AML-193 (cell line): ENCODE results near the gene C17orf114.
A peak's percentile ranks its signal among the peaks of the same experiment; 100 is the strongest.

Experiments
- DNase-seq, 2 experiments: peaks; one replicate each; lab custom pipeline; 2025; lab: John Stamatoyannopoulos, UW

The C17orf114 gene

DNA sequence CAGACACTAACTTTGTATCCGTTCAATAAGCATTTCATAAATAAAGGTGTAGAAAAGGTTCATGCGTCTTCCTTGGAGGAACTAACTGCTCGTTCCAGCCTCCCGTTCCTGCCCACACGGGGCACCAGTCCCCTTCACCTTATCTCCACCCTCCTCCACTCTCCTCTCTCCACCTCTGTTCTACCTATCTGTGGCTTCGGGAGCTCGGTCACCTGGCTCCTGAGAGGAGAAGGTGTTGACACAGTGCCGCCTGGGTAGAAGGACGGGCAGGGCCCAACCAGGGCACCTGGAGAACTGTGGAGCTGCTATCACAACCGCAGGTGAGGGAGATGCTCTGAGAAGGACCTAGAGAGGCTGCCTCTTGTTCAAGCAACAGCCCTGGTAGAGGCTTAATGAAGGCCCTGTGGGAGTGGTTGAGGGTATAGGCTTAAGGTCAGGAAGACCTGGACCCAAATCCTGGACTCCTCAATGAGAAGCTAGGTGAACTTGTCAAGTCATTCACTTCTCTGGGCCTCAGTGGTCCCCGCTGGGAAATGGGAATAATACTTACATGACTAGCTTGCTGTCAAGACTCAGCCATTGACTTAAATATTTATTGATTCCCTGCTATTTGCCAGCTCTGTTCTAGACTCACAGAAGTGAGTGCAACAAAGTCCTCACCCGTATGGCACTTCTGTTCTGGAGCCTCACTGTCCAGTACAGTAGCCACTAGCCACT lies 21.4 kb upstream of the C17orf114 start:
- DNase-seq = no peak

DNA sequence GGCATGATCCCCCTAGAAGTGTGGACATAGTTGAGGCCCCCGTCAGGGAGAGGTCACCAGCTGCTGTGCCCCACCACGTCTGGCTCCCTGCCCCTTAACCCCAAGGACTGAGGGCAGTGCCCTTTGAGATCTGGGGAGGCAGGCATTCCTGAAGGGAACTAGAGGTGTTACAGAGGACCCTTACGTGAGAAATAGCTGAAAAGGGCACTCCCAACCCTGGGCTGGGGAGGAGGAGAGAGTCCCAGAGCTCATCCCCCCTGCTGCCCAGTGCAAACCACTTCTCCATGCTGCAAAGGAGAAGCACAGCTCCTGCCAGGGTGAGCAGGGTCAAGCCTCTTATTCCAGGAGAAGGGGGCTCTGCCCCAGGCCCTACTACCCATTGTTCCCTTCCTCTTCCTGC lies 20.7 kb upstream of the C17orf114 start:
- no peak for DNase-seq

DNA sequence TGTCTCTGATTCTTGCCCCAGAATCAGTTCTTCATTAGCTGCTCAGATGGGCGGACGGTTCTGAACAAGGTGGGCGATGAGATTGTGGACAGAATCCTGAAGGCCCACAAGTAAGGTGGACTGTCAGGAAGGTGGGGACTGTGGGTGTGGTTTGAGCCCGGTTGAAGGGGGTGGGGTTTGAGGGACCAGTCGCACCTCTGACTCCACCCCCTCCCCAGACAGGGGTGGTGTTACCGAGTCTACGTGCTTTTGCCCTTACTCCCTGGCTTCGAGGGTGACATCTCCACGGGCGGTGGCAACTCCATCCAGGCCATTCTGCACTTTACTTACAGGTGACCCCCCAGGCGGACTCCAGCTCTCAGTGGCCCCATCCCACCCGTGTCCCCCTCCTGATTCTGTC lies 16.1 kb upstream of the C17orf114 start:
- DNase-seq = no peak

DNA sequence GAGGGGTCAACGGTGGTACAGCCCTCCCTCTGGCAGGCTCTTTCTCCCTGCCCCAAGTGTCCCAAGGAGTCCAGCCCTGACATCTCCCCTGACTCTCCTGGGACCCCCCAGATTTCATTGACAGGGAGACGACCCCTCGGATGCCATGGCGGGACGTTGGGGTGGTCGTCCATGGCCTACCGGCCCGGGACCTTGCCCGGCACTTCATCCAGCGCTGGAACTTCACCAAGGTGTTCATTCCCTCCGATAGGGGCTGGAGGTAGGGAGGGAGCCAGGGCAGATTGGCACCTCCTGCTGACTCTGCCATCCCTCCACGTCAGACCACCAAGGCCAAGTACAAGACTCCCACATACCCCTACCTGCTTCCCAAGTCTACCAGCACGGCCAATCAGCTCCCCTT lies 14.7 kb upstream of the C17orf114 start:
- DNase-seq = no peak

DNA sequence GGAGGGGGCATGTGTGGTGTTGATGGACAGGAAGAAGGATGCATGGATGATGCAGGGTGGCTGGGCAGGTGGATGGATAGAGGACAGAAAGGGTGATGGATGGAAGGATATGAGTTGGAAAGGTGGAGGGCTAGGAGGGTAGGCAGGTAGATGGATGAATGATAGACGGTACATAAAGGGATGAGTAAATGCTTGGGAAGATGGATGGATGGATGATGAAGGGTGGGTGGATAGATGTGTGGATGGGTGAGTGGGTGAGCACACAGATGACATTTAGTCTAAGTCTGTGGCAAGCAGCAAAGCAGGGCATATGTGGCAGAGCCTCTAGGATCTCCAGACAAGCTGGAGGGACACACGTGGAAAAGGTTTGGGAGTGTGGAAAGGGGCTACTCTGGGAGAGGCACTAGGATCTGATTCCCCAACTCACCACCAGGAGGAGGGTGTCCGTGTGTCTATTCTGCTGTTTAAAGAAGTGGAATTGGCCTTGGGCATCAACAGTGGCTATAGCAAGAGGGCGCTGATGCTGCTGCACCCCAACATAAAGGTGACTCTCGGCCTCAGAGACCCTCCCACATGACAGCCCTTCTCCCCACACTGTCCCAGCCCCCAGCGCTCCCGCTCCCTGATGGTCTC lies 13.0 kb upstream of the C17orf114 start:
- DNase-seq = peak in 1 of 2 experiments; percentile 22

DNA sequence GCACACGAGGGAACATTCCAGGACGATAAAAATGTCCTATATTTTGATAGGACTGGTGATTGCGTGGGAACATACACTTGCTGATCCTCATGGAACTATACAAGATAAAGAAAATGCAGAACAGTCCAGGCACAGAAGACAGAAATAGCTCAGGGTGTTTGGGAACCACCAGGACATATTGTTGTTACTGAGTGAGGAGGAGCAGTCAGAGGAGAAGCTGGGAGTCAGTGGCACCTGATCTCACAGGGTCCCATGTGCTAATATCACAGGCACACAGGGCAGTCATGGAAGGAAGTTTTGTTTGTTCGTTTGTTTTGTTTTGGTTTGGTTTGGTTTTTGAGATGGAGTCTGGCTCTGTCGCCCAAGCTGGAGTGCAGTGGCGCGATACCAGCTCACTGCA lies 10.6 kb upstream of the C17orf114 start:
- no peak for DNase-seq

DNA sequence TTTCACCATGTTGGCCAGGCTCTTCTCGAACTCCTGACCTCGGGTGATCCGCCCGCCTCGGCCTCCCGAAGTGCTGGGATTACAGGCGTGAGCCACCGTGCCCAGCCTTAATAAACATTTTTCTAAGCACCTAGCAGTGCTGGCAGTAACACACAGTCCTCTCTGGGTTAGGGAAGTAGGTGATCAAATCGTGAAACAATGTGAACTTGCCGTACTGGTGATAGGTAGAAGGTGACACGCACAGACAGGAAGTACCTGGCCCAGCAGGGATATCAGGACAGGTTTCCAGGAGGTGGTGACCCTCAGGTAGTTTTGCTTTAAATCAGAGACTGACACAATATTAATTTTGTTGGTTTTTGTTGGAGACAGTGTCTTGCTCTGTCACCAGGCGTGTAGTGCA lies 9.3 kb upstream of the C17orf114 start:
- DNase-seq = no peak

DNA sequence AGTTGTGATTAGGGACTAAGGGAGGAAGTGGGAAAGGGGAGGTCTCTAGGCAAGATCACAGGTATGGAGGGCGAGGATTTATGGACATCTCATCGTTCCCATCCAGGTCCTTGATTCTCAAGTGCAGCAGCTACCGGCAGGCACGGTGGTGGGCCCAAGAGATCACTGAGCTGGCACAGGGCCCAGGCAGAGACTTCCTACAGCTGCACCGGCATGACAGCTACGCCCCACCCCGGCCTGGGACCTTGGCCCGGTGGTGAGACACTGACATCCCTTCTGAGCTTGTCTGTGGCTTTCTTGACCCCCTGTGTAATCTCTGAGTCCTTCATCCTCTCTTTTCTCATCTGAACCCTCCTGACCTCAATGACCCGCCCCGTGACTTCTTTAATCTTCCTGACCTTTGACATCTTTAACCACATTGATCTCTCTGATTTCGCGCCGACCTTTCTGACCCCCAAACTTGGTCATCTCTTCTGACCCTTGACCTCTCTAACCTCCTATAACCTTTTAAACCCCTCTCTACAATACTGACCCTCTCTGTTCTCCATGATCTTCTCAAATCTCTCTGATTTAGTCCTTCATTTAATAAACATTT lies 8.7 kb upstream of the C17orf114 start:
- DNase-seq = no peak

DNA sequence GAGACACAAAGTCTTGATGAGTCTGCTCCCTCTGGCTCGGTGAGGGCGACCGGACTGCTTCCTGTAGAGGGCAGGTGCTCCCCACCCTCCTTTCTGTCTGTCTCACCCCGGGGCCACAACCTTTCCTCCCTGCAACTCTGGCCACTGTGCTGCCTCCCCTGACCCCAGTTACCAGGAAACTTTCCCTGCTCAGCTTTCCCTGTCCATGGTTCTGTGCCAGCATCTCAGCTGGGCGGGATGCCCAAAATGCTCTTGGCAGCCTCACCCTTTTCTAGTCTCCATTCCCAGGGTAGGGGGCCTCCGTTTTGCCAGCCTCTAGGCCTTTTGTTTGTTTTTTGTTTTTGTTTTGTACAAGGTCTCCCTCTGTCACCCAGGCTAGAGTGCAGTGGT lies 6.2 kb upstream of the C17orf114 start:
- no peak for DNase-seq

DNA sequence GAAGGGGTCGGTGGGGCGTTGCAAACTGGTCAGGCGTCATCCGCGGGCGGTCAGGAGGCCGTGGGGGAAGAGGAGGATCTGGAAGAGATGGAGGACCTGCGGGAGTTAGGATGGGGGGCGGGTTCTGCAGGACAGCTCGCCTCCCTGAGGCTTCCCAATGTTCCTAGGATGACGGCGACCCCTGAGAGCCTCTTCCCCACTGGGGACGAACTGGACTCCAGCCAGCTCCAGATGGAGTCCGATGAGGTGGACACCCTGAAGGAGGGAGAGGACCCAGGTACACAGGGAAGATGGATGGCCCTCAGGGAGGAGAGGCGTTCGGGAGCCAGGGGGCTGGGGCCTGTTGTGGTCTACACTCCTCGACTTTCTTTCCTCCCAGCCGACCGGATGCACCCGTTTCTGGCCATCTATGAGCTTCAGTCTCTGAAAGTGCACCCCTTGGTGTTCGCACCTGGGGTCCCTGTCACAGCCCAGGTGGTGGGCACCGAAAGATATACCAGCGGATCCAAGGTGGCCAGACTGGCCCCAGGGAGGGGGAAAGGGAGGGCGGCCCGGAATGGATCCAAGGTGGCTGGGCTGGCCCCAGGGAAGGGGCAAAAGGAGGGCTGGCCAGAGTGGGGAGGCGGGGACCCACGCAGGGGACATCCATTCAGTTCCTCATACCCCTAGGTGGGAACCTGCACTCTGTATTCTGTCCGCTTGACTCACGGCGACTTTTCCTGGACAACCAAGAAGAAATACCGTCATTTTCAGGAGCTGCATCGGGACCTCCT lies 5.7 kb upstream of the C17orf114 start:
- DNase-seq = no peak

DNA sequence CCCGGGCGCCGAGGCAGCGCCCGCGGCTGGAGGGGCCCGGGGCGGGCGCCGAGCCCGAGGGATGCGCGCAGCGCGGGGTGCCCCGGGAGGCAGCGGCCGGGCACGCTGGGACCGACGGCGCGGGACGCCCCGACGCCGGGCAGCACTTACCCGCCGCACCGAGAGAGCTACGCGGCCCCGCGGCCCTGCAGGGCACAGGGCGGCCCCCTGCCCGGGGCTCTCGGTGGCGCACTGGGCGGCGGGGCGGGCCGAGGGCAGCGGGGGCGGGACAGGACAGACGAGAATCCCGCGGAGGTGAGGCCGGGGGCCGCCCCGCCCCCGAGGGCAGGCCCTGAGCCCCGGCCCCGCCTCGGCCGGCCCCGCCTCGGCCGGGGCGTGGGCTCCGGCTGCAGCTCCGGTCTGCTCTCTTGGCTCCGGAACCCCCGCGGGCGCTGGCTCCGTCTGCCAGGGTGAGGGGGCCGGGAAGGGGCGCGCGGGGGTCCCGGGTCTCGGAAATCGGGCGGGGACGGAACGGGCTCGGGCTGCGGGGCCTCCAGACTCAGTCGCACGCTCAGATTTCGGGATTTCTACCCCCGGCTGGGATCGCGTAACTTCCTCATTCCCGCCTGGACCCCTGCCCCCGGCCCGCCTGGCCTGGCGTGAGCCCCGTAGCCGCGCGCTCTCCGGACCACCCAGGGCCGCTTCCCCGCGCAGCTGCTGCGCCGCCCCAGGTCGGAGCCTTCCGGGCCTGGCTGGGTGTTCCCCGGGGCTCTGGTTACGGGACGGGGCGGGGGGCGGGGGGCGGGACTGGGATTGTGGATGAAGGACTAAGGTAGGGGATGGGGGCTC lies 4.9 kb upstream of the C17orf114 start, which contains the start of gene PLD2:
TSS of gene PLD2 (plus strand) at position 376 of the 828 bp plus-strand sequence. CDS start 621 bp downstream, outside the sequence.
- DNase-seq = peak; percentile 28 to 44

DNA sequence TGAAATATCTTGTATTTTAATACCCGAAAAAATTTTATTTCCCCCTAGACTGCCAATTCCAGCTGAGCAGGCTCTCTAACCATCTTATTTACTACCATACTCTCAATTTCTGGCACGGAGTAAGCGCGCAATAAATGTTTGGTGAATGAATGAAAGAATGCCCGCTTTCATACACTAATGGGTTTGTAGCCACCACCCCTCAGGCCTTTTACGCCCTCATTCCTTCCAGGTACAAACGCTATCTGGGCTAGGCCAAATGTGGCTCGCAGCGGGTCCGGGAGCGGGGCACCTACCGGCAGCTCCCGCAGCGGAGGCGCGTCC lies 4.3 kb upstream of the C17orf114 start:
- no peak for DNase-seq

DNA sequence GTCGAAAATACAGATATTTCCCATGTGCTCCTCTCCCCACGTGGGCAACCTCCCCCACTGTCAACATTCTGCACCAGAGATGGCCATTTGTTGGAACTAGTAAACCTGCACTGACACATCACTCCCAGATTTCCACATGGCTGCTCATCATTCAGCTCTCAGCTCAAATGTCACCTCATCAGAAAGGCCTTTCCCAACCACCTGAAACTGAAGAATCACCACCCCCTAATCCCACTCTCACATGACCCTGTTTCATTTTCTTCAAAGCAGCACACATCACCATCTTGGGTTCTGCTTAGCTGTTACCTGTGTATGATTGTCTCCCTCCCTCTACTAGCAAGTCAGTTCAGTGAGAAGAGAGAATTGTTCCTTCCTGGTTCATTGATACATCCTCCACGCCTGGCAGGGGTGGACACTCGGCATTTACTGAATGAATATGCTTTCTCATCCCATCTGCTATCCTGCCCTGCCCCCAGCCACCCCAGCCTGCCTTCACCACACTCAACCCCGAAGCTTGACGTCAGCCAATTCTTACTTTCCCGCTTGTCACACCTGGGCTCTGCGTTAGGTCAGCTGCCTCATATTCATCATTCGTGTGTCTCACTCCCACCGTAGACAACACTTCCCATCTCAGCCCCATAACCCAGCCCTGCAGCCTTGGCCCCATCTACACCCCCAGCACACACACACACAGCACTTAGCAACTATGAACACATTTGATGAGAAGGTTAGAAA lies 1.5 kb downstream of the C17orf114 start:
- DNase-seq = no peak

DNA sequence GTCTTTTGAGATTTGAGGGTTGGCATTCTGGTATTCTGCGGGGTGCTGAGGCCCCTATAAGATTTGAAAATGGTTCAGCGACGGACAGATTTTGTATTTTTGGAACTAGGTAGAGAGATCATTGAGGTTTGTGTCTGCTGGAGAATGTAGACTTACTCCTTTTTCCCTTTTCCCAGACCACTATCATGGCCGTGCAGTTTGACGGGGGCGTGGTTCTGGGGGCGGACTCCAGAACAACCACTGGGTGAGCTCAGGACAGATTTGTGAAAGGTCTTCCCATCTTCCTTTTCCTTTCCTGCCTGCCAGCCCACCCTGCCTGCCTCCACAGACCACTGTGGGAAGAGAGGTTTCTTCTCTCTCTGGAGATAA lies 5.6 kb downstream of the C17orf114 start:
- DNase-seq = no peak

DNA sequence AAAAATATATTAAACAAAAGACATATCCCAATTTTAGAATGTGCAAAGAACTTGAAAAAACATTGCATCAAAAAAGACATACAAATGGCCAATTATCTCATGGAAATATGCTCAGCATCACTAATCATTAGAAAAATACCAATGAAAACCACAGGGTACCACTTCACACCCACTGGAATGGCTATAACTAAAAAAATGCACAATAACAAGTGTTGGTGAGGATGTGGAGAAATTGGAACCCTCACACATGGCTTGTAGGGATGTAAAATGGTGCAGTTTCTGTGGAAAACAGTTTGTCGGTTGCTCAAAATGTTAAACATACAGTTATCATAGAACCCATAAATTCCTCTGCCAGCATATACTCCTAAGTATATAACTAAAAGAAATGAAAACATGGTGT lies 7.0 kb downstream of the C17orf114 start:
- no peak for DNase-seq

DNA sequence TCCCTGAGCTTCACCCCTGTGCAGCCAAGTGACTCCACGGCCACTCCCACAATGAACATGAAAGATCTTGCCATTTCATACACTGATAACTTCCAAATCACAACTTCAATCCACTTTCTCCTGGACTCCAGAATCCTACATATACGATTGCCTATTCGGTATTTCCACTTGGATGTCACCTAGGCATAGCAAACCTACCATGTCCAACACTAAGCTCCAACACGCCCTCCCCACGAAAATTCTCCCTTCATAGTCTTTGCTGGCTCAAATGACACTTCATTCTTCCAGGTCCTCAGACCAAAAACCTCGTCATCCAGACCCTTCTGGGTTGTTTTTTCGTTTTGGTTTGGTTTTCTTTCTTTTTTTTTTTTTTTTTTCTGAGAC lies 11.4 kb downstream of the C17orf114 start:
- no peak for DNase-seq

DNA sequence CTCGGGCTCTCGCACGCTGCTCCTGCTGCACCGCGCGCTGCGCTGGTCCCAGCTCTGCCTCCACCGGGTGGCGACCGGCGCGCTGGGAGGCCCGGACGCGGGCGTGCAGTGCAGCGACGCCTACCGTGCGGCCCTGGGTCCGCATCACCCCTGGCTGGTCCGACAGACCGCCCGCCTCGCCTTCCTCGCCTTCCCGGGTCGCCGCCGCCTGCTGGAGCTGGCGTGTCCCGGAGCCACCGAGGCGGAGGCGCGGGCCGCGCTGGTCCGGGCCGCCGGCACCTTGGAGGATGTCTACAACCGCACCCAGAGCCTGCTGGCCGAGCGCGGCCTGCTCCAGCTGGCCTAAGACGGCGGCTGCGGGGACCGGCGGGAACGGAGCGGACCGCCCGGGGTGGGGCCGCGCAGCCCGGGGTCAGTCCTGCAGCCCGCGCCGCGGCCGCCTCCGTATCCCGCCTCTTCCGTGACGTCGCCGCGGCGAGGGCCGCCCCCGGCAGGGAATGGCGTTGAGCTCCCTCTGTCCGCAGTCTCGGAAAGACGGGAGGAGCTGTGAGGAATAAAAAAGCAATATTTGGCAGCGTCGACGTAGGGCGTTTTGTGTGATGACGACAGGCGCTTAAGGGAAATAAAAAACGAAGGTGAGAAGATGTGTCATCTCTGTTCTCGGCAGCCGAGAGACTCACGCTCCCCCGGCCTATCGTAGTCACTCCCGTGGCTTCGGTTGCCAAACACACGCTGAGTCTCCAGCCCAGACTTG lies 12.0 kb downstream of the C17orf114 start:
- peak; percentile 36 to 48 for DNase-seq

DNA sequence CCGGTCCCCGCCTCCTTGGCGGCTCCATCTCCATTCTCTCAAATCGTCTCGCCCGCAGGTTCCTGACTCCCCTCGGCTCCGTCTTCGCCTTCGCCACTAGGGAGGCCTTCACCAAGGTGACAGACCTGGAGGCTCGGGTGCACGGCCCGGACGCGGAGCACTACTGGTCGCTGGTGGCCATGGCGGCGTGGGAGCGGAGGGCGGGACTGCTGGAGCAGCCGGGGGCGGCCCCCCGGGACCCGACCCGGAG lies 12.5 kb downstream of the C17orf114 start:
- DNase-seq = no peak

DNA sequence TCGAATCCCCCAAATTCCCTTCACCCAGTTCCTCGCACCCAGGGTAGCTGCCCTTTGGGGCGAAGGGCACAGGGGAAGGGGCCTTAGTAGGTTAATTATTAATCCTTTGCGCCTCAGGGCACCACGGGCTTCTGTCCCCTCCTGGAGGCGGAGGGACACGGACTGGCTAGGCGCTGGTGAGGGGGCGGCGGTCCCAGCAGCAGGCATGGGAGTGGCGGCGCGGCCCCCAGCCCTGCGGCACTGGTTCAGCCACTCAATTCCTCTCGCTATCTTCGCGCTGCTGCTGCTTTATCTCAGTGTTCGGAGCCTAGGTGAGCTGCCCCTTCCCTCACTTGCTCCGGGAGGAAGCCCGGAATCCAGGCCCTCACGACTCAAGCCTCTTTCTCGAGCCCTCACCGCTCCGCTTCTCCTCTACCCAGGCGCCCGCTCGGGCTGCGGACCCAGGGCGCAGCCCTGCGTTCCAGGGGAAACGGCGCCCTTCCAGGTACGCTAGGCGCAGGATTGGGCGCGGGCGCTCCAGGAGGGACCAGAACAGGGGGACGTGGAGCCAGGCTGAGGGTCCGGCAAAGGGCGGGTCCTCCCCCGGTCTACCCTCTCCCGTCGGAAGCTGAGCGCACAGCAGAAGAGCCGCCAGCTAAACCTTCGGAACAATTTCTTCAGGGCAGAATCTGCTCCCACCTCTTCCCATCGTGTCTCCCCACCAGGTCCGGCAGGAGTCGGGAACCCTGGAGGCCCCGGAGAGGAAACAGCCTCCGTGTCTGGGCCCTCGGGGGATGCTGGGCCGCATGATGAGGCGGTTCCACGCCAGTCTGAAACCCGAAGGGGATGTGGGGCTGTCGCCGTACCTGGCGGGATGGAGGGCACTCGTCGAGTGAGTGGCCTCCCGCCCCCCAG lies 13.1 kb downstream of the C17orf114 start, which contains the start of gene GLTPD2:
TSS of gene GLTPD2 (plus strand) at position 158 of the 894 bp plus-strand sequence. CDS start at position 206, 48 bp downstream.
- no peak for DNase-seq
